HG02970 (cell line): ENCODE data around the gene ITLN1.

Source experiments
- ATAC-seq: cut with Tn5 transposase; IDR thresholded peaks from one replicate; pipeline ENCODE4 v1.9.1; 2021; ENCODE audit warnings: mild to moderate bottlenecking, moderate library complexity, moderate number of reproducible peaks; ENCODE audit not compliant: unreplicated experiment, low FRiP score

ITLN1 gene

DNA sequence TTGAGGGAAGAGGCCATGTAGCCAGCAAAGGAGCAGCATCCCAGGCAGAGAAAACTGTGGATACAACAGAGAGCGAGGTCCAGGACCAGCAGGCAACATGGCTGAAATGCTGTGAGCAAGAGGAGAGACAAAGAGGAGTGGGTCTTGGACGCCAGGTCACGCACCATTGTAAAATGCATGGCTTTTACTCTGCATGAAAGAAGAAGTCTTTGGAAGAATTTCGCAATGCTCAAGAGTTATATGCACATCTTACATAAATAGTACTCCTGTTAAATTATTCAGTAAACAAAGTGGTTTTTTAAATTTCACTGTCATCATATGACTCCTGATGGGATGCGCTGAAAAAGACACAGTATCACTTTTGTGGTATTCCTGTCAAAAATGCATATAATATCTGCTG, 25.8 kb downstream of the ITLN1 start:
- ATAC-seq, result no peak

DNA sequence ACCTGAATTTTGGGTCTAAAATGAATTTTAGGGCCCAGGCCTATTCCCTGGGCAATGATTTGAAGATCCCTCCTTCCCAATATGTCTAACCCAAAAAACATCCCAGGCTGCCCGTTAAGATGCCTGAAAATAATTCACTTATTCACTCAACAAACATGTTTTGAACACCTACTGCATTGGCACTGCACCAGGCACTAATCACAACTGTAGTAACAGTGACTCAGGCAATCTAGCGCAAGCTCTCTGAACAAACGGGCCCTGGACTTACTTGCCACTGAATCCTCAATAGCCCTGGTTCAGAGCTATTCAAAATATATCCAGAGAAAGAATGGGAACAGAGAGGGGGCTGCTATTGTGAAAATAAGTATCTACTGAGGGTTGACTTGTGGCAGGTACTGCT, 26.5 kb downstream of the ITLN1 start:
- no peak for ATAC-seq

DNA sequence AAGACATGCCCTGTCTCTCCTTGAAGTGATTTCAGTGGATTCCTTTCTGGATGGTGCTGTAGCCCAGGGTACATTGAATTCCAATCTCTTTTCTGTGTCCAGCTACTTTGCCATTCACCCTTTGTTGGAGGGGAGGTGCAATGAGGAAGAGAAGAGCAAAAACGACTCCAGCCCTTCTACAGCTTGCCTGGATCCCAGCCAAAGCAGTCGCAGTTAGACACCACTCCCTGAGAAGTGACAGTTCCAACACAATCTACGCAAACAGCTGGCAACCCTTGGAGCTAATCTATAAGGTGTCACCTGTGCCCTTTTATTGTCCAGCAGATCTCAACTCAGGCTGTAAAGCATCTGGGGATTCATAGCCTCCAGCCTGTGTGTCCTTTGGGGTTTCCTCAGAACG, 26.9 kb downstream of the ITLN1 start:
- ATAC-seq, result no peak

DNA sequence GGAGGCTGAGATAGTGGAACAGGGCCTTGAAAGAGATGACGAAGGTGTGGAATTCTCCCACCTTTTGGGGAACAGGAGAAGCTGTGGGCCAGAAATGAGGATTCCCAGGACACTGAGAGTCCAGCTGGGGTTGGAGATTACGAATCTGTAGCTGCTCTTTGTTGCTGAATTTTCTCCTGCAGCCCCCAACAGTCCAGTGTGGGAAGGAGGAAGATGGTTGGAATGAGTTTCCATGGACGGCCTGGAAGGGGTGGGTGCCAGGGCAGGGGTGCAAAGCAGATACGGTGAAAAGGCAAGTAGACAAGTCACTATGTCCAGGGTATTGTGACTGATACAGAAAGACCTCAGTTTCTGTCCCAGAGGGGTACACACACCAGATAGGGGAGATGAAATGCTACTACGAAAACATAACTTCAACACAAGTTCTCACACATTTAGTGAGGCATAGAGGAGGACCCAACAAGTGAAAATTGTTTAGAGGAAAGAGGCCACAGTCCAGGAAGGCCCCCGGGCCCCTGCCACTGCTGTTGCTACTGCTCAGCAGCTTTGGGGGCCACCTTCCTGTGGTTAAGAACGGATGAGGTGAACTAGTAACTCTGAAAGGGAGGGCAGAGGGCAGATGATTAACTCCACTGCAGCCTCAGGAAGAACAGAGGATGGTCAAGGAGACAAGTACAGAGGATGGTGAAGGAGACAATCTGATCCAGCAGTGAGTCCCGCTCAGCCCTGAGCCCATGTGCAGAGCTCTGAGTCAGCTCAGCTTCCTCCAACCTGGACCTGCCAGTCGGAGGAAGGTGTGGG, 29.6 kb downstream of the ITLN1 start:
- ATAC-seq, result peak; percentile 63

DNA sequence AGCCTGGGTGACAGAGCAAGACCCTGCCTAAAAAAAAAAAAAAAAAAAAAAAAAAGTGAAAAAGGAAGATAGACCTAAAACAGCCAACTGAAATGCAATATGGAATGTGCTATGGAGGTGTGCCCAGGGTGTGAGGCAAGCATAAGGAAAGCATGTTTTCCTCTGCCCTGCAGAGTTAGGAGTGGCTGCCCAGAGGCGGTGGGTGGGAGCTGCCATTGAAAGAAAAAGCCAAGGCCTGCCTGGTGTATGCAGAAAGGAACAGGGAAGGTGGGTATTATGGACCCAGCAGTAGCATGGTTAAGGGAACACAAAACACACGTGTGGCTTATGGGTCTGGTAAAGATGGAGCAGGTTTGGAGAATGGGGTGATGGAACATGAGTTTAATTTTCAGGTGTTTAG, 31.2 kb downstream of the ITLN1 start:
- no peak for ATAC-seq

DNA sequence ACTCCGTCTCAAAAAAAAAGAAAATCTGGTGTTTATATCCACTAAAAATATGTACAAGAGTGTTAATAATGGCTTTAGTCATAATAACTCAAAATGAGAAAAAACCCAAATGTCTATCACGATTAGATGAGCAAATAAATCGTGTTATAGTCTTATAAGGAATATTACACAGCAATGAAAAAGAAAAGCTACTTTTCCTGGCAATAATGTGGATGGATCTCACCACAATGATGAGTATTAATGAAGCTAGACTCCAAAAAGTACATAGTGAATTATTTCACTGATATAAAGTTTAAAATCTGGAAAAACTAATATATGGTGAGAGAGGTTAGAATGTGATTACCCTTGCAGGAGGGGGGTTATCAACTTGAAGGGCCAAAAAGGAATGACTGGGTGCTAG, 32.0 kb downstream of the ITLN1 start:
- no peak for ATAC-seq

DNA sequence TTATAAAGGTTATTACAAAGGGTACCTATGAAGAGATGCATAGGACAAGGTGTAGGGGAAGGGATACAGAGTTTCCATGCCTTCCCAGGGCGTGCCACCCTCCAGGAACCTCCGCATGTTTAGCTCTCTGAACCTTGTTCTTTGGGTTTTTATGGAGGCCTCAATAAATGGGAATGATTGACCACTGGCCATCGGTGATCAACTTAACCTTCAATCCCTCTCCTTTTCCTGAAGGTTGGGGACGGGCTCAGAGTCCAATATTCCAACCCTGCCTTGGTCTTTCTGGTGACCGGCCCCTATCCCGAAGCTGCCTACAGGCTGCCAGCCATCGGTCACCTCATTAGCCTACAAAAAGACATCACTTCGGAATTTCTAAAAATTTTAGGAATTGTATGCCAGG, 34.0 kb downstream of the ITLN1 start:
- no peak for ATAC-seq

DNA sequence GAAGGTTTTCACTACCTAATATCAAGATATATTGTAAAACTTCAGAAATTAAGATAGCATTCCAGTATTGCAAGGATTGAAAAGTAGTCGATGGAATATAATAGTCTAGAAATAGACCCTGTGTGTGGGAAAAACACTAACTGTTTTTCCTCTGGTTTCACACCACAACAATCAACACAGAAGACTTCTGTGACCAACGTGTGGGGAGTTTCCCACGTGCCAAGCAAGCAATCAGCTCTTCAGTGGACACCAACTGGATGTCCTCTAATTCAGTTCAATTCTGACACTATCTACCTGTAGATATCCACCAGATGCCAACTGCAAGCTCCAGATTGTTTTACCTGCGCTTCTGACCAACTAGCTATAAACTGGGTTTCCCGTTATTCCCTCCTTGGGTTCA, 34.4 kb downstream of the ITLN1 start:
- no peak for ATAC-seq

DNA sequence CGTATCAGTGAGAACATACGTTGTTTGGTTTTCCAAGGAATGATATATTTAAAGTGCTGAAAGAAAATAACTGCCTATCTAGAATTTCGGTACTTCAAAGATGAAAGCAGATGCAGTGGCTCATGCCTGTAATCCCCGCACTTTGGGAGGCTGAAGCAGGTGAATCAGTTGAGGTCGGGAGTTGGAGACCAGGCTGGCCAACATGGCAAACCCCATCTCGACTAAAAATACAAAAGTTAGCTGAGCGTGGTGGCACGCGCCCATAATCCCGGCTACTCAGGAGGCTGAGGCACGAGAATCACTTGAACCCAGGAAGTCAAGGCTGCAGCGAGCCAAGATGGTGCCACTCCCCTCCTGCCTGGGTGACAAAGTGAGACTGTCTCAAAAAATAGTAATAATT, 38.7 kb downstream of the ITLN1 start:
- ATAC-seq, result no peak

DNA sequence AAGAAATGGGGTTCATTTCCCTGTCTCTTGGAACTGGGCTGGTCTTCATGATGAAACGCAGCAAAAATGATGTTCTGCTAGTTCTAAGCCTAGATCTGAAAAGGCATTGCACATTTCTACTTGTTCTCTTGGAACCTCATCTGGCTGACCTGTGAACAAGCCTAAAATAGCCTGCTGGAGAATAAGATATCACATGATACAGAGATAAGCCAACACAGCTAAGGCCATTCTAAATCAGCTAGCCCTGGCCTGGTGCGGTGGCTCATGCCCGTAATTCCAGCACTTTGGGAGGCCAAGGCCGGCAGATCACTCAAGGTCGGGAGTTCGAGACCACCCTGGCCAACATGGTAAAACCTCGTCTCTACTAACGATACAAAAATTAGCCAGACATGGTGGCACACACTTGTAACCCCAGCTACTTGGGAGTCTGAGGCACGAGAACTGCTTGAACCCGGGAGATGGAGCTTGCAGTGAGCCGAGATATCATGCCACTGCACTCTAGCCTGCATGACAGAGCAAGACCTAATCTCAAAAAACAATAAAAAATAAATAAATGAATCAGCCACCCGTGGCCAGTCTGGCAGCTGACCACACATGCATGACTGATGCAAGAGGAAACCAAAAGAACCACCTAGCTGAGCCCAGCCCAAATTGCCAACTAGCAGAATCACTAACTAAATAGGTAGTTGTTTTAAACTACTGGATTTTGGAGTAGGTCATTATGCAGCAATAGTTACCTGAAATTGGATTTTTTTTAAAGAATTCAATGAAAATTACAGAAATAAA, 40.3 kb downstream of the ITLN1 start:
- no peak for ATAC-seq

DNA sequence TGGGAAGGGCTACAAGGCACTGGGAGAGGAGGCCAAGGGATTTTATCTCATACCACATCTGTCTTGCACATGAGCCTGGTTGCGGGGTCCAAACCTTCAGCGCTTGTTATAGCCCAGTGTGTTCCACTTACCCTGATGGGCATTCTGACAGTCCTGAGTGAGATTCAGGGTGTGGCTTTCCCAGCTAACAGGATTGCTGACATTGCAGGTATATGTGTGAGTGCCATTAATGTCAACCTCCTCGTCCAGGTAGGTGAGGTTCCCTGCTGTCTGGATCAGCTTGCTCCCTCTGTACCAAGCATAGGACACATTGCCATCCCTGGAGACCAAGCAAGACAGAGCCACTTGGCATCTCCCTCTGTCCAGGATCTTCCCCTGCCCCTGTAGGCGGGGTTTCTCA, 43.9 kb downstream of the ITLN1 start:
- no peak for ATAC-seq

DNA sequence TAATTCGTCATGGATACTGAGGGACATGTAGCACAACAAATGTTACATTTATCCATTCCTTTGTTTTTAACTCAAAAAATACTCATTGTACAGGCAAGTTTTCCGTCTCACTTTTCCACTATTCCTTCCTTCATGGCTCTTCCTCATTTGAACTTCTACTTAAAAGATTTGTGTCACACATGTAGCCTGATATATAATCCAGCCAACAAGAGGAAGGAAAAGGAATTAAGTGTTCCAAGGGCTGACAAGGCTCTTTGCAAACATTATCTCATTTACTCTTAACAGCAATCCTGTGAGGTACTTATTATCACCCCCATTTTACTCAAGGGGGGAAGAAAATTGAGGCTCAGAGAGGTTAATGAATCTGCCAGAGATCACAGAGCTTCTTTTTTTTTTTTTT, 45.2 kb downstream of the ITLN1 start:
- no peak for ATAC-seq

DNA sequence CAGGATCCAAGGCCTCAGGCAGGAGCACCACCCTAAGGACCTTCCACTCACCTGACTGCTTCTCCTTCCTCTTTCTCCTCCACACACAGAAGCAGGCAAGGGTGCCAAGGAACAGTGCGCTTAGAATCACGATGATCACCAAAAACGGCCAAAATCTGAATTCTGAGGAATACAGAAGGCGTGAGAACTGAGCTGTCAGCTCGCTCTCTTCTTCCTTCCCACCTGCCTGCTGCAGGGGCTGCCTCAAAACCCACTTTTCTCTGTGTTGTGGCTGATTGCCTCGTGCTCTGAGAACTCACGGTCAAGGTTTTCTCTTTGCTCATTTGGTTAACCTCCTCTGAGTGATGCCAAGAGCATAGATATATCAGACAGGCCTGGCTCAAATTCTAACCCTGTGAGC, 46.1 kb downstream of the ITLN1 start:
- ATAC-seq, result no peak

DNA sequence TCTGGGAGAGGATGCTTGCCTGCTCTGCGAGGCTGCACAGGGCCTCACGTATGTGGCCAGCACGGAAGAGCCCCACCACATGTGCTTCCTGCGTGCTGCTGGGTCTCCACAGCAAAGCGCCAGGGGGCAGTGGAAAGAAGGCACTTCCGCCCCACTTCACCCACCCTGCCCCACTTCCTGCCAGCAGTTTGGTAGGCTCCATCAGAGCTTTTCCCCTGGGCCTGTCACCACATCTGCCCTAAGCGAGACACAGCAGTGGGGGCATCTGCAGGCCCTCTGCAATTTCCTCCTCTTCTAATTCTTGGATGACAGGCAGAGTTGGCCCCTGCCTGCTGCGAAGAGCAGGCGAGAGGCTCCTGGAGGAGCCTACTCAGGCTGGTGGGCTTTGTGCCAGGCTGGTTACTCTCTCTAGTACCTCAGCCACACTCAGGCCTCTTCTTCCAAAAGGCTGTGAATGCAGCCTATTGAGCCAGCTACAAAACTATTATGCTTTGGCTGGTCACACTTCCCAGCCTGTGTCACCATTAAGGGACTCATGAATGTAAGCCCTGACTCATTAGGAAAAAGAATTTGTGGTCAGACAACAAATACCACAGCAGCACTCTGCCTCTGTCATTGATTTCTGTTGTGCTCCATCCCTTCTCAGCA, 47.3 kb downstream of the ITLN1 start:
- ATAC-seq, result peak; percentile 57

DNA sequence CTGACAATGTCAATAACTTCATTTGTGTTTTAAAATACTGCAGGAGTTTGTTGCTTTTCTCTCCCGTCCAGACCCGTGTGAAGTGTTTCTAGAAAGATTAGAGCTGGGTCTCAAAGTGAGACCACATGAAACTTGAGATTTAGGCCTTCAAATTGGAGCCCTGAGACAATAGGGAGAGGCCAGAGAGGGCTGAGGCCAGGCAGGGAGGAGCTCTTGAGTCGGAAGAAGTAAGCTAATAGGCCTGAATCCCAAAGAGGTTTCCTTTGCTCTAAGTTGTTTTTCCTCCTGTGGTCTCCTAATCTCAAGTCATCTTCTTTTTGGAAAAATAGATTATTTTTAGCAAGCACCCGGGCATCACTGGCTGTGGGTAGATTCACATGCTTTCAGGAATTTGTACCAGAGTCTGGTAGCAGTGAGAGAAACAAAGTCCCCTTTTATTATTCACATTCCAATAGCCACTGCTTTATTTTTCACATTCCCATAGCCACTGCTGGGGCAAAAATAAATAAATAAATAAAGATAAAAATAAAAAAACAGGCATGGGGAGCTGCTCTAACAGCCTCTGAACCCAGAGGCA, 47.9 kb downstream of the ITLN1 start:
- no peak for ATAC-seq

DNA sequence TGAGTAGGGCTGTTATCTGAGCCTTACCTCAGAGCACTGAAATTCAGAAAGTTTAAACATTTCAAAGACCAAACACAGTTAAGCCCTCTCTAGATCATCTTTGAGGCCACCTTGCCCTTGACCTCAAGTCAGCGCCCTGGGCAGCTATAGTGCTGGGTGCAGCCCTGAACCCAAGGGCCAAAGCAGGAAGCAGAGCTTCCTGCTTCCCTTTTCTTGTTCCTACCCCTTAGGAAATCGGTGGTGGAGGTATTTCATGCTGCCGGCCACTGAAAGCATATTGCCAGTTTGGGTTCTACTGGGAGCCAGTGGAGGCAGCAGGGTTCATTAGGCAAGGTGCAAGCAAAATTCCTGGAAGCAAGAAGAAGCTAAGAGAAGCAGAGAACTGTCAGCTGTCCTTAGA, 48.4 kb downstream of the ITLN1 start:
- ATAC-seq, result no peak

DNA sequence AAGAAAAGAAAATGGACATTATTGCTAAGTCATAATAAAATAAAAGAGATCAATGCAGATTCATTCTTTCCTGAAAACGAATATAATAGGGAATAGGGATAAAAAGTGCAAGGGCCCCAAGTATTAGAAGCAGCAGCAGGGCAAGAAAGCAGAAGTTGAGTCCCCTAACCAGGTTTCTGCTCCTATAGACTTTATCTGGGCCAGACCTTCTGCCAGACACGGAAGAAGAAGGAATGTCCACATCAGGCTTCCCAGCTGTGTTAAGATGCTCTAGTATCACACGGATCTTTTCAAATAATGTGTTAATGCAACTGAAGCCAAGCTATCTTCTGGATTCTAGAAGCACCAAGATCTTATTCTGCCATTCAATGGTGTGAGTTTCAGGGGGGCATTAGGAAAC, 49.2 kb downstream of the ITLN1 start:
- ATAC-seq, result no peak

DNA sequence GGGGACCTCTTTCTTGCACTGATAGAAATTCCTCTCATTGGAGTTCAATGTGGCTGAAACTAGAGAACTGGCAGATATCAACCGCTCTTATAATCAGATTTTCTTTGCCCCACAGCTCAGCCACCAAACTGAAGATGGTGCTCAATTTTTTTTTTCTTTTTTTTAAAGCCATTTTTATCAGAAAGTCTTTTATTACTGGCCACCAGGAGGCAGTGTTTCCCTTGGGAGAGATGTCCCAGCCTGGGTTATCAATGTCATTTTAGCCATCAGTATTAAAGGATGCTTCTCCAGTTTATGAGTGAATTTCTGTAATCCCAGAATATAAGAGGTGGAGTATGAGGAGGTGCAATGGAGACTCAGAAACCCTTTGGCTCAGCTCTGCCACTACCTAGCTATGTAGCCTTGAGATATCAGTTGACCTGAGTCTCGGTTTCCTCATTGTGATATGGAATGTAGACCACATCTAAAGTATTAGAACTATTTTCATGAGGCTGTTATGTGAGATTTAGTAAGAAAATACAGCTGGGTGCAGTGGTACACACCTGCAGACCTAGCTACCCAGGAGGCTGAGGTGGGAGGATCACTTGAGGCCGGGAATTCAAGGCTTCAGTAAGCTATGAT, 49.9 kb downstream of the ITLN1 start:
- no peak for ATAC-seq

DNA sequence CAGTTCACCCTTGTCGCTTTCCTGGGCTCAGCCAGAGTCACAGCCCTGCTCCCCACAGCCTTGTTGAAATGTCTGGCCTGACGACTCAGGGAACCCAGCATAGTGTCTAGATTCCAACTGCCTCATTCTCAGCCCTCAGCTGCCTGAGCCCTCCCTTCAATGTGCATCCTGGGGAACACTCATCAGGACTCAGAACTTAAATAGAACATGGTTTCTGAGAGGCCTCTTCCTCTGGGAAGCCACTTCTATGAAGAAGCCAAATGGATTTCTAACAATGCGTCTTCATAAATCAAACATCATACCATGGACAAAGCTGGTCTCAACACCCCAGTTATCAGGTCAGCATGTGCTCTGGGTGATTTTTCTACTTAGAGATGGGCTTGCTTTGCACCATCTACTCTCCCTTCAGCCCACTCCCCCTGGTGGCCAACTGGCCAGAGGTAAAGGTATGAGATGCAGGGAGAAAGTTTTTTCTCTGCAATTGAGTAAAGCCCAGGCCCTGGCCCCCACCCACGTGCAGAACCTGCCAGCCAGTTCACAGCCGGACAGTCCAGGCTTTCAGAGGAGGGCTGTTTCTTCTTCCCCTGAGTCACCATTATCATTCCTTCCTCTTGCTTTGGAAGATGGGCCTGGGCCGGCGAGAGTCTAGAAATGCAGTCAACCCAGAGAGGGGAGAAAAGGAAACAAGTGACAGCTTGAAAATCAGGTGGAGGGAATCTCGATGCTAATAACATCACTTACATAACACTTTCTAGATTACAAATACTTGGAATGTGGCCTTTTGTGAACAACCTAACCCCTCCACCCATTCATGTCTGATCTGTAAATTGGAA, 54.4 kb downstream of the ITLN1 start:
- no peak for ATAC-seq

DNA sequence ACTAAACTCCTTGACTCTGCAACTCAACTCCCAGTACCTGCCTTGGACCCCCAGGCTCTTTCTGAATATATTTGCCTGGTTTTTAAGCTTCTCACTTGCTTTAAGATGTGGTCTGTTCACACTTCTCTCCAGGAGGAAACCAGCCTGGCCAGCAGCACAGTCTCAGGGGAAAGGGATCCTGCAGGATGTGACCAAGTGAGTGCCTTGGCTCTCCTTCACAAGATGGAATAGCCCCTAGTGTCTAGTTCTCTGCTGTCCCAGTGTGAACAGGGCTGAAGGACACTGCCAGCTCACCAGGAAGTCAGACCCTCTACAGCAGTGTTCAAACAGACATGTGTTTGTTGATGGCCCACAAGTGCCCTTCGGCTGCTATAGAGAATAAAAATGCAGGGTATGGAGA, 55.2 kb downstream of the ITLN1 start:
- no peak for ATAC-seq
